Upper lobe of left lung (tissue), 4 donors: ENCODE results near the gene GCH1.

Experiments used
- POLR2AphosphoS5 ChIP-seq, 2 donors: sonication (generic); formaldehyde crosslinking; IDR thresholded peaks; one replicate each; pipeline ENCODE4 v1.5.1; 2017; ENCODE audit warnings: antibody characterized with exemption in 2 of 2
- TF ChIP-seq, protein P1 (sequence below), 6 experiments: fragments of 450-650 bp in 4 of 6; fragments of 200-600 bp in 2 of 6; sonication (generic) in 2 of 6; IDR thresholded peaks; one replicate each; pipeline ENCODE4 v1.5.1; 2016 to 2019; ENCODE audit warnings: antibody characterized with exemption in 6 of 6

DNA sequence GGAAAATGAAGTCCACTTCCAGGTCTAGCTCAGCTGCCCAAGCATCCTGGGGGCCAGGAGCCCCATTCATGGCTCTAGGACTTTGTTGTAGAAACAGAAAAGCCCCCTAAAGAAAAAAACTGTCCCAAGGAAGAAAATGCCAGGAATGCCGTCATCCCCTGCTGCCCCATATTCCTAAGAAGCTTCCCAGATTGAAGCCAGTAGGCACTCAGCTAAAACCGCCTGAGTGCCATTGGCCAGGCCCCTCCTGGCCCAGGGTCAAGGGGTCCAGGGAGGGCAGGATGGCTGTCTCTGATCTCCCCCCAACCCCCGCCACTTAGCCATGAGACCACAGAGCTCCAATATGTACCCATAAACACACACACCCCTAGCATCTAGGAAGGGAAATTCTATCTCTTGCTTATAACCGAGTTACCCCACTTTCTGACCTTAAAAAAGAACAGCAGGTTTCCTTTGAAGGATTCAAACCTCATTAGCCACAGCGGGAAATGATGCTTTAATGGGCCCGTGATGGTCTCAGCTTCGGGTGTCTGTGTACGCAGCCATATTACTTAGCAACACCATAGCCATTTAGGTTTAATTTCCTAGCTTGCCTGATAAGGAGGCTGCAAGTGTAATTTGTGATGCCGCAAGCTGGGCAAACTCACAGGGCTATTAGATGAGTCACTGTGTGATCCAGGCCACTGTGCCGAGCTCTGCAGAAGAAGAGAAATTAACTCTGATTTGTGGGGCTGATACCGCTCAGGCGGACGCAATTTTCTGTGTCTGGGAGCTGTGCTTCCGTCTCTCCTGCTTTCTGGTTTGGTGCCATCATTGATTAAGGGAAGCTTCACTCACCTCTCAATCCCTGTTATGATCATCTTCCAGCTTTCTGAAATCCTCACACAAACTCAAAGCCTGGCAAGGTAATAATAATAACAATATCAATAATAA lies 84.2 kb downstream of the GCH1 start:
- no peak for TF ChIP-seq POLR2AphosphoS5 (IDR thresholded peaks at IDR 0.05)
- TF ChIP-seq, protein P1, sequence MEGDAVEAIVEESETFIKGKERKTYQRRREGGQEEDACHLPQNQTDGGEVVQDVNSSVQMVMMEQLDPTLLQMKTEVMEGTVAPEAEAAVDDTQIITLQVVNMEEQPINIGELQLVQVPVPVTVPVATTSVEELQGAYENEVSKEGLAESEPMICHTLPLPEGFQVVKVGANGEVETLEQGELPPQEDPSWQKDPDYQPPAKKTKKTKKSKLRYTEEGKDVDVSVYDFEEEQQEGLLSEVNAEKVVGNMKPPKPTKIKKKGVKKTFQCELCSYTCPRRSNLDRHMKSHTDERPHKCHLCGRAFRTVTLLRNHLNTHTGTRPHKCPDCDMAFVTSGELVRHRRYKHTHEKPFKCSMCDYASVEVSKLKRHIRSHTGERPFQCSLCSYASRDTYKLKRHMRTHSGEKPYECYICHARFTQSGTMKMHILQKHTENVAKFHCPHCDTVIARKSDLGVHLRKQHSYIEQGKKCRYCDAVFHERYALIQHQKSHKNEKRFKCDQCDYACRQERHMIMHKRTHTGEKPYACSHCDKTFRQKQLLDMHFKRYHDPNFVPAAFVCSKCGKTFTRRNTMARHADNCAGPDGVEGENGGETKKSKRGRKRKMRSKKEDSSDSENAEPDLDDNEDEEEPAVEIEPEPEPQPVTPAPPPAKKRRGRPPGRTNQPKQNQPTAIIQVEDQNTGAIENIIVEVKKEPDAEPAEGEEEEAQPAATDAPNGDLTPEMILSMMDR (IDR thresholded peaks at IDR 0.05): no peak
